SU-DHL-6 (cell line): ENCODE results near the gene OR7G2.

ENCODE experiments used
- CTCF ChIP-seq: fragments of 200-600 bp; sonication (generic); IDR thresholded peaks from one replicate; pipeline ENCODE4 v1.5.1; 2017; ENCODE audit warnings: antibody characterized with exemption, mild to moderate bottlenecking, low read length, moderate library complexity; ENCODE audit not compliant: insufficient read depth, poor library complexity, severe bottlenecking
- EZH2phosphoT487 ChIP-seq: fragments of 200-600 bp; sonication (generic), shearing (Covaris generic); conservative IDR thresholded peaks from 2 replicates; pipeline ENCODE4 v1.6.1; 2018; ENCODE audit warnings: mild to moderate bottlenecking, antibody characterized with exemption, low read length, moderate library complexity, mixed read lengths

GRCh38 chr19:9116547-9116946 is 9.3 kb upstream of the OR7G2 start:
- TF ChIP-seq EZH2phosphoT487 (no peak), CTCF (no peak)
